Small intestine (tissue), 7 donors: ENCODE measurements around the gene PLSCR5. TPM values are rescaled to one million over a fixed set of nuclear protein-coding genes. Genes with fewer than 3 reads are reported as not detected.
A peak's percentile ranks its signal among the peaks of the same experiment; 100 is the strongest.

Experiments used
- DNase-seq, 2 donors: peaks; one replicate each; pipeline versions ENCODE4 v3.0.0 to v3.0.0-alpha.2; 2013
- FAIRE-seq: peaks from 2 replicates; lab custom pipeline; 2012; peaks lifted over from hg19 to GRCh38; lab: Jason Lieb, UNC
- H3K27ac ChIP-seq, 3 donors: one replicate each; pipeline ENCODE4 v1.5.1; 2013; ENCODE audit warnings: low read length in 2 of 3, mild to moderate bottlenecking in 2 of 3, control low read depth in 1 of 3, inconsistent platforms in 1 of 3, low read depth in 1 of 3, moderate library complexity in 1 of 3
- H3K27me3 ChIP-seq, 3 donors: one replicate each; pipeline ENCODE4 v1.6.1; 2013; ENCODE audit warnings: low read length in 3 of 3, inconsistent platforms in 1 of 3; ENCODE audit not compliant: control insufficient read depth in 3 of 3, insufficient read depth in 3 of 3
- H3K36me3 ChIP-seq, 3 donors: one replicate each; pipeline ENCODE4 v1.6.1; 2013; ENCODE audit warnings: low read length in 3 of 3, inconsistent platforms in 1 of 3, low read depth in 1 of 3, mild to moderate bottlenecking in 1 of 3, moderate library complexity in 1 of 3; ENCODE audit not compliant: control insufficient read depth in 3 of 3, insufficient read depth in 2 of 3
- H3K4me1 ChIP-seq, 3 donors: one replicate each; pipeline ENCODE4 v1.6.1; 2013; ENCODE audit warnings: low read length in 2 of 3, inconsistent platforms in 1 of 3, low read depth in 1 of 3, mild to moderate bottlenecking in 1 of 3, moderate library complexity in 1 of 3; ENCODE audit not compliant: control insufficient read depth in 3 of 3, insufficient read depth in 2 of 3
- H3K4me3 ChIP-seq, 3 donors: one replicate each; pipeline ENCODE4 v1.5.1; 2013; ENCODE audit warnings: low read length in 3 of 3, control low read depth in 1 of 3, inconsistent platforms in 1 of 3, low read depth in 1 of 3, mild to moderate bottlenecking in 1 of 3, moderate library complexity in 1 of 3
- H3K9me3 ChIP-seq, 2 donors: one replicate each; pipeline ENCODE4 v1.6.1; 2013; ENCODE audit warnings: low read depth in 1 of 2, low read length in 1 of 2; ENCODE audit not compliant: control insufficient read depth in 2 of 2, insufficient read depth in 1 of 2
- WGBS, 3 donors: extraction: QIAGEN DNeasy Blood & Tissue Kit; methylation state at CpG; one replicate each; pipeline ENCODE4 v1.1.7; 2013; 5-methylcytosine and 5-hydroxymethylcytosine counted together
- polyA plus RNA-seq, 4 donors: library from polyadenylated mRNA; stranded (reverse) in 3 of 4; unstranded in 1 of 4; fragments of 200-250 nt in 3 of 4; fragments of 120-200 nt in 1 of 4; gene quantifications; one replicate each; pipeline versions ENCODE4 v1.2.1 to v1.2.3, GENCODE V29; 2013
- donor health status: healthy with polysubstance abuse.
- donor health status: control.
- donor health status: control.
- donor health status: Bipolar disorder and iron deficiency.
- donor health status: healthy.

Gene PLSCR5
- polyA plus RNA-seq, 4 donors, result not detected

DNA sequence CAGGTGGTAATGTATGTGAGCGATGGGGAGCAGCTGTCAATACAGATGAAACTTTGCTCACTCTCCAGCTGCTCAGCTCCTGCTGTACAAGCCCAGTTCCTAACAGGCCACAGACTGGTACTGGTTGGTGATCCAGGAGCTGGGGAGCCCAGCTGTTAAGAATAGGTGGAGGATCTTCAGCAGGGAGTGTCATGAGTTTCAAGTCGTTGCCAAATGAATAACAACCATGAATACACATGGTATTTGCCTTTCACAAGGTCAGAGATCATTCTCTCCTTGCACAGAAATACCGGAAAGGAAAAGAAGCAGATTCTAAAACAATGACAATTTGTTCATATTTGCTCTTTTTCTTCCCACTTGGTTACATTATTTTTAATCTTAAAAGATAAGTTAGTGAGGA lies 65.8 kb downstream of the PLSCR5 start:
- H3K4me1 ChIP-seq, result peaks cover 7 to 22% (median 20%) of the 10 kb centered on the region in 3 donors
- no peaks in the 10 kb centered on the region for H3K27me3 ChIP-seq
- 31 to 64% (median 49%) methylated on average over 3 of the region's 3 CpGs for WGBS, 3 donors
- peaks cover 0 to 3% of the 10 kb centered on the region in 2 donors for H3K9me3 ChIP-seq
- H3K4me3 ChIP-seq, result no peak overlapping the region
- FAIRE-seq (no peak), DNase-seq (peak; percentile 19 to 34)
- H3K27ac ChIP-seq, result peak overlapping the region in 1 of 3 donors; percentile 54
- H3K36me3 ChIP-seq, result peaks cover 0 to 11% (median 2%) of the 10 kb centered on the region in 3 donors

DNA sequence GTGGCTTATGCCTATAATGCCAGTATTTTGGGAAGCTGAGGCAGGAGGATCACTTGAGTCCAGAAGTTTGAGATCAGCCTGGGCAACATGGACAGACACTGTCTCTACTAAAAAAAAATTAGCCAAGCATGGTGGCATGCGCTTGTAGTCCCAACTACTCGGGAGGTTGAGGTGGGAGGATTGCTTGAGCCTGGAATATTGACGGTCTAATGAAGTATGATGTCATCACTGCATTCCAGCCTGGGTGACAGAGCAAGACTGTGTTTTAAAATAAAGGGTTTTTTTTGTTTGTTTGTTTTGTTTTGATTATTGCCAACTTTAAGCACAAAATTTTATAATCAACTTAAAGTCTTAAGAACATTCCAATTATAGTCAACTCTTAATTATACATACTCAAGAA lies 67.5 kb downstream of the PLSCR5 start:
- Histone ChIP-seq H3K9me3 (peaks cover 0 to 3% of the 10 kb centered on the region in 2 donors), H3K27ac (peak overlapping the region in 1 of 3 donors; percentile 35), H3K4me3 (no peak overlapping the region), H3K36me3 (peaks cover 0 to 11% (median 2%) of the 10 kb centered on the region in 3 donors), H3K4me1 (peaks cover 7 to 22% (median 20%) of the 10 kb centered on the region in 3 donors), H3K27me3 (no peaks in the 10 kb centered on the region)
- FAIRE-seq (no peak), DNase-seq (no peak)
- WGBS, 3 donors, result 82 to 99% (median 92%) methylated on average over 3 of the region's 3 CpGs

DNA sequence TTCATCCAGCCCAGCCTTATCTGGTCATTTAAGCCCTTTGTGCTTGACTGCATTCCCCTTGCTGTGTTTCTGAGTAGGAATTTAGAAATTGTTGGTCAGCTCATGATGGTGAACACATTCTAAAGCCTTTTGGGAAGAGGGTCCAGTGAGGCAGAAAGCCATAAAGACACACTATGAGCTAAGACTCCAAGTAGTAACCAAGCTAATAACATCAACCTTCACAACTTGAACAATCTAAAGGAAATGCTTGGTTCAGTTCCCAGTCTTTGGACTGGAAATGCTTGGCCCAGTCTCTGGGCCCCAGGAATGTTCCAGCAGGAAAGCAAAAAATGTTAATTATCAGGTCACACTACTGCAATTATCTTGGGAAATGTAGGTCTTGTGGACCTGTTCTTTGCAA lies 68.5 kb downstream of the PLSCR5 start:
- DNase-seq, result no peak
- peaks cover 0 to 3% of the 10 kb centered on the region in 2 donors for H3K9me3 ChIP-seq
- H3K27ac ChIP-seq, result peak overlapping the region in 1 of 3 donors; percentile 70
- FAIRE-seq, result no peak
- peaks cover 6 to 17% (median 15%) of the 10 kb centered on the region in 3 donors for H3K4me1 ChIP-seq
- no peaks in the 10 kb centered on the region for H3K27me3 ChIP-seq
- H3K36me3 ChIP-seq, result peaks cover 0 to 11% (median 2%) of the 10 kb centered on the region in 3 donors
- no peak overlapping the region for H3K4me3 ChIP-seq

Other genes starting within 250 kb of the PLSCR5 start
- under 1 TPM in 1 of 4 donors, not detected in 3; 0.65 TPM for gene PLSCR2, start 135.8 kb downstream of the PLSCR5 start, polyA plus RNA-seq
- 10 to 100 TPM; 37.6 to 92.5 (median 56.0) TPM for gene PLSCR1, start 60.7 kb downstream of the PLSCR5 start, polyA plus RNA-seq